ENCODE measurements around the gene SOCS4.
A peak's percentile ranks its signal among the peaks of the same experiment; 100 is the strongest.
"Not testable (repeated sequence)": the region's sequence is repeated elsewhere in the genome, so short reads cannot be mapped to it uniquely, and the experiment has no call there.

Gene SOCS4

GRCh38 chr14:55026793-55027561 is at the start of gene SOCS4, which contains the start of gene WDHD1:
SOCS4 (plus strand) TSS chr14:55027236; CDS start chr14:55043042, 15,806 bp downstream.
WDHD1 (minus strand) TSS chr14:55027099; CDS start chr14:55026787, 312 bp downstream.
- DNase-seq: peak; percentile 77

GRCh38 chr14:54979039-54979438 is 48.0 kb upstream of the SOCS4 start:
- no peak for DNase-seq

GRCh38 chr14:54981698-54982097 is 45.3 kb upstream of the SOCS4 start:
- DNase-seq: no peak

- DNase-seq: no peak
Observed at GRCh38 chr14:54985156-54985555, 41.9 kb upstream of the SOCS4 start.

GRCh38 chr14:55000381-55000780 is 26.7 kb upstream of the SOCS4 start:
- no peak for DNase-seq

- no peak for DNase-seq
Observed at GRCh38 chr14:55005071-55005470, 22.0 kb upstream of the SOCS4 start.

GRCh38 chr14:55015006-55015405 is 12.0 kb upstream of the SOCS4 start:
- no peak for DNase-seq

- DNase-seq: no peak
Observed at GRCh38 chr14:55019968-55020554, 7.0 kb upstream of the SOCS4 start.

- DNase-seq: not testable (repeated sequence)
Observed at GRCh38 chr14:55024365-55024764, 2.7 kb upstream of the SOCS4 start.

- DNase-seq: no peak
Observed at GRCh38 chr14:55025948-55026347, 1.1 kb upstream of the SOCS4 start.

GRCh38 chr14:55026441-55026792 is 619 bp upstream of the SOCS4 start:
- DNase-seq: no peak

GRCh38 chr14:55028066-55028465 is 1.0 kb downstream of the SOCS4 start:
- DNase-seq: no peak

GRCh38 chr14:55028476-55028875 is 1.4 kb downstream of the SOCS4 start:
- DNase-seq: no peak

- no peak for DNase-seq
Observed at GRCh38 chr14:55031190-55031589, 4.2 kb downstream of the SOCS4 start.

GRCh38 chr14:55037995-55038394 is 11.0 kb downstream of the SOCS4 start:
- DNase-seq: not testable (repeated sequence)

GRCh38 chr14:55038708-55039107 is 11.7 kb downstream of the SOCS4 start:
- DNase-seq: no peak

GRCh38 chr14:55043528-55043927 is 16.5 kb downstream of the SOCS4 start:
- DNase-seq: no peak

- no peak for DNase-seq
Observed at GRCh38 chr14:55045087-55045486, 18.1 kb downstream of the SOCS4 start.

GRCh38 chr14:55047301-55048053 is 20.4 kb downstream of the SOCS4 start:
- DNase-seq: no peak

- DNase-seq: no peak
Observed at GRCh38 chr14:55048900-55049436, 21.9 kb downstream of the SOCS4 start.

- DNase-seq: no peak
Observed at GRCh38 chr14:55051165-55051422, 24.1 kb downstream of the SOCS4 start.

- peak; percentile 69 for DNase-seq
Observed at GRCh38 chr14:55051423-55052268, 24.6 kb downstream of the SOCS4 start, which contains the start of gene MAPK1IP1L. MAPK1IP1L (plus strand) TSS chr14:55051647; CDS start chr14:55061684, 10,037 bp downstream.

Measured in NCI-H1048 (cell line).